ENCODE measurements around the gene KRT39. TPM values are rescaled to one million over a fixed set of nuclear protein-coding genes. Genes with fewer than 3 reads are reported as not detected.
"Not testable (repeated sequence)": the region's sequence is repeated elsewhere in the genome, so short reads cannot be mapped to it uniquely, and the experiment has no call there.

KRT39 gene
- total RNA-seq, 2 donors from 2014 or later = not detected

DNA sequence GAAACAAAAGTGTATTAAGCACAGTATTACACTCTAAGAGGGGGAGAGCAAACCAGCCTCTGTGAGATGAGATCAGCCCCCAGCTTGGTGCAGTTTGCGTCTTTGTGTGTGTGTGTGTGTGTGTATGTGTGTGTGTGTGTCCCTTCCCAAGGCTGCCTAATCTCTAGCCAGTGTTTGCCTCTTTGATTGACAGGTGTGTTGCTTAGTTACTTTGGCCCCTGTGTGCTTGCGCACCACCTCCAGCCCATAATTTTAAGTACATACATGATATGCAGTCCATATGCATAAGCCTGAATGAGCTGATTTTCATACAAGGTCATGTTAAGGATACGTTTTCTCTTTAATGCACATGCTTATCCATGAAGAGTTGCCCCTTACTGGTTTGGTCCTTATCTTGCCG is 35.0 kb upstream of the KRT39 start:
- H3K4me1 Mint-ChIP-seq = no peaks in the 10 kb centered on the region
- 83 to 93% methylated on average over 1 to 4 of the region's 4 CpGs for WGBS, 2 experiments (ENCODE audit: insufficient coverage in 1 of 2, insufficient read length in 1 of 2)

GRCh38 chr17:40999563-40999962 is 32.8 kb upstream of the KRT39 start, which contains the start of gene KRTAP3-2:
Gene KRTAP3-2, minus strand, starts transcription at chr17:40999906. Its CDS starts 53 bp downstream, at chr17:40999853.
- DNase-seq; H3K4me3 Mint-ChIP-seq; H3K9me3 Mint-ChIP-seq; H3K4me1 ChIP-seq (ENCODE audit: control insufficient read depth, insufficient read depth, low read length); H3K4me1 Mint-ChIP-seq; H3K36me3 Mint-ChIP-seq (ENCODE audit: low read depth); H3K27me3 ChIP-seq (ENCODE audit: control insufficient read depth, insufficient read depth, low read length, poor library complexity, severe bottlenecking); H3K27ac ChIP-seq (ENCODE audit: low read depth, low read length); H3K9ac ChIP-seq (ENCODE audit: extremely low read depth, low read length, poor library complexity, severe bottlenecking); H3K9me3 ChIP-seq (ENCODE audit: control insufficient read depth, low read length); H3K27ac Mint-ChIP-seq; H3K4me3 ChIP-seq (ENCODE audit: low read length); H3K36me3 ChIP-seq (ENCODE audit: control insufficient read depth, insufficient read depth, low read length); H3K27me3 Mint-ChIP-seq (ENCODE audit: insufficient read depth): not testable (repeated sequence)
- WGBS, 2 experiments (ENCODE audit: insufficient coverage in 1 of 2, insufficient read length in 1 of 2) = 94 to 95% methylated on average over 2 to 5 of the region's 6 CpGs

More for the DNA sequence above, 35.0 kb upstream of the KRT39 start:
- Mint-ChIP-seq H3K4me3 (no peak overlapping the region), H3K36me3 (ENCODE audit: low read depth) (no peaks in the 10 kb centered on the region), H3K9me3 (no peaks in the 10 kb centered on the region), H3K27ac (no peak overlapping the region), H3K27me3 (ENCODE audit: insufficient read depth) (no peaks in the 10 kb centered on the region)
- Histone ChIP-seq H3K9ac (ENCODE audit: extremely low read depth, low read length, poor library complexity, severe bottlenecking) (no peak overlapping the region), H3K27me3 (ENCODE audit: control insufficient read depth, insufficient read depth, low read length, poor library complexity, severe bottlenecking) (no peaks in the 10 kb centered on the region), H3K9me3 (ENCODE audit: control insufficient read depth, low read length) (no peaks in the 10 kb centered on the region), H3K4me3 (ENCODE audit: low read length) (no peak overlapping the region), H3K36me3 (ENCODE audit: control insufficient read depth, insufficient read depth, low read length) (no peaks in the 10 kb centered on the region), H3K4me1 (ENCODE audit: control insufficient read depth, insufficient read depth, low read length) (no peaks in the 10 kb centered on the region), H3K27ac (ENCODE audit: low read depth, low read length) (no peak overlapping the region)
- no peak for DNase-seq
- TF ChIP-seq, protein P1, sequence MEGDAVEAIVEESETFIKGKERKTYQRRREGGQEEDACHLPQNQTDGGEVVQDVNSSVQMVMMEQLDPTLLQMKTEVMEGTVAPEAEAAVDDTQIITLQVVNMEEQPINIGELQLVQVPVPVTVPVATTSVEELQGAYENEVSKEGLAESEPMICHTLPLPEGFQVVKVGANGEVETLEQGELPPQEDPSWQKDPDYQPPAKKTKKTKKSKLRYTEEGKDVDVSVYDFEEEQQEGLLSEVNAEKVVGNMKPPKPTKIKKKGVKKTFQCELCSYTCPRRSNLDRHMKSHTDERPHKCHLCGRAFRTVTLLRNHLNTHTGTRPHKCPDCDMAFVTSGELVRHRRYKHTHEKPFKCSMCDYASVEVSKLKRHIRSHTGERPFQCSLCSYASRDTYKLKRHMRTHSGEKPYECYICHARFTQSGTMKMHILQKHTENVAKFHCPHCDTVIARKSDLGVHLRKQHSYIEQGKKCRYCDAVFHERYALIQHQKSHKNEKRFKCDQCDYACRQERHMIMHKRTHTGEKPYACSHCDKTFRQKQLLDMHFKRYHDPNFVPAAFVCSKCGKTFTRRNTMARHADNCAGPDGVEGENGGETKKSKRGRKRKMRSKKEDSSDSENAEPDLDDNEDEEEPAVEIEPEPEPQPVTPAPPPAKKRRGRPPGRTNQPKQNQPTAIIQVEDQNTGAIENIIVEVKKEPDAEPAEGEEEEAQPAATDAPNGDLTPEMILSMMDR (conservative IDR thresholded peaks at IDR 0.05) = no peak

- H3K27ac ChIP-seq (ENCODE audit: low read depth, low read length) = no peak overlapping the region
- no peak overlapping the region for H3K4me3 ChIP-seq (ENCODE audit: low read length)
- no peaks in the 10 kb centered on the region for H3K9me3 ChIP-seq (ENCODE audit: control insufficient read depth, low read length)
- H3K36me3 ChIP-seq (ENCODE audit: control insufficient read depth, insufficient read depth, low read length) = no peaks in the 10 kb centered on the region
- peaks cover 6% of the 10 kb centered on the region for H3K4me1 Mint-ChIP-seq
- no peaks in the 10 kb centered on the region for H3K27me3 Mint-ChIP-seq (ENCODE audit: insufficient read depth)
- 87 to 94% methylated on average over 2 of the region's 2 CpGs for WGBS, 2 experiments (ENCODE audit: insufficient coverage in 1 of 2, insufficient read length in 1 of 2)
- no peaks in the 10 kb centered on the region for H3K36me3 Mint-ChIP-seq (ENCODE audit: low read depth)
- no peaks in the 10 kb centered on the region for H3K4me1 ChIP-seq (ENCODE audit: control insufficient read depth, insufficient read depth, low read length)
- no peak for DNase-seq
- H3K27me3 ChIP-seq (ENCODE audit: control insufficient read depth, insufficient read depth, low read length, poor library complexity, severe bottlenecking) = no peaks in the 10 kb centered on the region
- no peak overlapping the region for H3K4me3 Mint-ChIP-seq
- no peak overlapping the region for H3K9ac ChIP-seq (ENCODE audit: extremely low read depth, low read length, poor library complexity, severe bottlenecking)
- TF ChIP-seq, protein P1 (conservative IDR thresholded peaks at IDR 0.05) = no peak
- H3K9me3 Mint-ChIP-seq = no peaks in the 10 kb centered on the region
- no peak overlapping the region for H3K27ac Mint-ChIP-seq
Measured at GRCh38 chr17:40997361-40997760, 30.6 kb upstream of the KRT39 start.

- Histone ChIP-seq H3K27me3 (ENCODE audit: control insufficient read depth, insufficient read depth, low read length, poor library complexity, severe bottlenecking) (no peaks in the 10 kb centered on the region), H3K9ac (ENCODE audit: extremely low read depth, low read length, poor library complexity, severe bottlenecking) (no peak overlapping the region), H3K9me3 (ENCODE audit: control insufficient read depth, low read length) (no peaks in the 10 kb centered on the region), H3K36me3 (ENCODE audit: control insufficient read depth, insufficient read depth, low read length) (no peaks in the 10 kb centered on the region), H3K4me3 (ENCODE audit: low read length) (no peak overlapping the region), H3K4me1 (ENCODE audit: control insufficient read depth, insufficient read depth, low read length) (no peaks in the 10 kb centered on the region), H3K27ac (ENCODE audit: low read depth, low read length) (no peak overlapping the region)
- 93 to 97% methylated on average over 3 of the region's 4 CpGs for WGBS, 2 experiments (ENCODE audit: insufficient coverage in 1 of 2, insufficient read length in 1 of 2)
- H3K4me3 Mint-ChIP-seq = no peak overlapping the region
- no peaks in the 10 kb centered on the region for H3K9me3 Mint-ChIP-seq
- no peaks in the 10 kb centered on the region for H3K36me3 Mint-ChIP-seq (ENCODE audit: low read depth)
- no peak overlapping the region for H3K27ac Mint-ChIP-seq
- TF ChIP-seq, protein P1 (conservative IDR thresholded peaks at IDR 0.05) = no peak
- H3K4me1 Mint-ChIP-seq = peaks cover 6% of the 10 kb centered on the region
- DNase-seq = no peak
- H3K27me3 Mint-ChIP-seq (ENCODE audit: insufficient read depth) = no peaks in the 10 kb centered on the region
Measured at GRCh38 chr17:40996829-40997228, 30.1 kb upstream of the KRT39 start.

Data from endodermal cell (in vitro differentiated cells).